H9 (cell line): ENCODE results near the gene DAGLB. TPM values are rescaled to one million over a fixed set of nuclear protein-coding genes. Genes with fewer than 3 reads are reported as not detected.
"Not testable (repeated sequence)": the region's sequence is repeated elsewhere in the genome, so short reads cannot be mapped to it uniquely, and the experiment has no call there.

Source experiments
- DNase-seq: peaks from one replicate; pipeline ENCODE4 v3.0.0-alpha.2; 2017
- H2AFZ ChIP-seq: one replicate; pipeline ENCODE4 v1.6.1; 2013; ENCODE audit warnings: mild to moderate bottlenecking, low read length, control low read depth, moderate library complexity
- H2AK5ac ChIP-seq: 2 replicates; pipeline ENCODE4 v1.6.1; 2013; ENCODE audit warnings: low read length, control low read depth, mixed read lengths; ENCODE audit not compliant: insufficient read length
- H2BK120ac ChIP-seq: one replicate; pipeline ENCODE4 v1.6.1; 2013; ENCODE audit warnings: low read depth, mild to moderate bottlenecking, low read length, control low read depth, inconsistent platforms; ENCODE audit not compliant: poor library complexity, severe bottlenecking
- H2BK12ac ChIP-seq: 2 replicates; pipeline ENCODE4 v1.6.1; 2013; ENCODE audit warnings: low read length, control low read depth, mixed read lengths, low read depth; ENCODE audit not compliant: insufficient read length
- H2BK15ac ChIP-seq: 2 replicates; pipeline ENCODE4 v1.6.1; 2013; ENCODE audit warnings: low read depth, low read length, control low read depth
- H2BK20ac ChIP-seq: one replicate; pipeline ENCODE4 v1.6.1; 2013; ENCODE audit warnings: low read depth, mild to moderate bottlenecking, low read length, control low read depth, inconsistent platforms; ENCODE audit not compliant: poor library complexity, severe bottlenecking
- H2BK5ac ChIP-seq: 2 replicates; pipeline ENCODE4 v1.6.1; 2013; ENCODE audit warnings: low read length, control low read depth, mixed read lengths; ENCODE audit not compliant: insufficient read length
- H3K14ac ChIP-seq: 2 replicates; pipeline ENCODE4 v1.6.1; 2013; ENCODE audit warnings: low read length, control low read depth; ENCODE audit not compliant: insufficient read depth
- H3K18ac ChIP-seq: 2 replicates; pipeline ENCODE4 v1.6.1; 2013; ENCODE audit warnings: low read depth, mild to moderate bottlenecking, mixed read lengths, low read length, control low read depth; ENCODE audit not compliant: insufficient read length
- H3K23ac ChIP-seq: 2 replicates; pipeline ENCODE4 v1.6.1; 2013; ENCODE audit warnings: low read length, control low read depth, mixed read lengths, low read depth; ENCODE audit not compliant: insufficient read length
- H3K23me2 ChIP-seq: 2 replicates; pipeline ENCODE4 v1.6.1; 2013; ENCODE audit warnings: low read depth, mild to moderate bottlenecking, mixed read lengths, low read length, control low read depth; ENCODE audit not compliant: insufficient read length, poor library complexity, severe bottlenecking
- H3K27ac ChIP-seq: 2 replicates; pipeline ENCODE4 v1.5.1; 2013; ENCODE audit warnings: low read length, control low read depth, mixed read lengths, low read depth; ENCODE audit not compliant: insufficient read length
- H3K27me3 ChIP-seq: 2 replicates; pipeline ENCODE4 v1.6.1; 2013; ENCODE audit warnings: low read length, control low read depth, inconsistent platforms; ENCODE audit not compliant: insufficient read depth
- H3K4ac ChIP-seq: 2 replicates; pipeline ENCODE4 v1.6.1; 2013; ENCODE audit warnings: low read depth, mild to moderate bottlenecking, control low read depth, inconsistent platforms, low read length, moderate library complexity
- H3K4me1 ChIP-seq: 2 replicates; pipeline ENCODE4 v1.6.1; 2013; ENCODE audit warnings: low read length, control low read depth, inconsistent platforms; ENCODE audit not compliant: insufficient read depth
- H3K4me2 ChIP-seq: 2 replicates; pipeline ENCODE4 v1.6.1; 2013; ENCODE audit warnings: low read length, control low read depth, mixed read lengths; ENCODE audit not compliant: insufficient read length, insufficient read depth
- H3K56ac ChIP-seq: 2 replicates; pipeline ENCODE4 v1.6.1; 2013; ENCODE audit warnings: low read depth, mild to moderate bottlenecking, mixed read lengths, low read length, control low read depth; ENCODE audit not compliant: insufficient read length
- H3K79me1 ChIP-seq: 2 replicates; pipeline ENCODE4 v1.6.1; 2013; ENCODE audit warnings: low read depth, mild to moderate bottlenecking, moderate library complexity, low read length, control low read depth, inconsistent platforms; ENCODE audit not compliant: insufficient read depth, poor library complexity, severe bottlenecking
- H3K79me2 ChIP-seq: 2 replicates; pipeline ENCODE4 v1.6.1; 2013; ENCODE audit warnings: low read length, control low read depth, inconsistent platforms; ENCODE audit not compliant: insufficient read depth
- H3K9ac ChIP-seq: 2 replicates; pipeline ENCODE4 v1.6.1; 2013; ENCODE audit warnings: low read length, control low read depth, mixed read lengths; ENCODE audit not compliant: insufficient read length; ENCODE audit errors: extremely low read depth
- H3K9me3 ChIP-seq: one replicate; pipeline ENCODE4 v1.6.1; 2013; ENCODE audit warnings: low read depth, low read length, inconsistent platforms; ENCODE audit not compliant: control insufficient read depth
- H3T11ph ChIP-seq: one replicate; pipeline ENCODE4 v1.6.1; 2013; ENCODE audit warnings: mild to moderate bottlenecking, low read length, control low read depth, inconsistent platforms
- H4K20me1 ChIP-seq: one replicate; pipeline ENCODE4 v1.6.1; 2013; ENCODE audit not compliant: control insufficient read depth, insufficient read length, insufficient read depth
- H4K5ac ChIP-seq: 2 replicates; pipeline ENCODE4 v1.6.1; 2013; ENCODE audit warnings: low read depth, mild to moderate bottlenecking, mixed read lengths, low read length, control low read depth; ENCODE audit not compliant: insufficient read length
- H4K8ac ChIP-seq: replicated peaks from 2 replicates; pipeline ENCODE4 v1.6.1; 2013; ENCODE audit warnings: low read length, control low read depth, mixed read lengths, low read depth; ENCODE audit not compliant: insufficient read length
- H4K91ac ChIP-seq: 2 replicates; pipeline ENCODE4 v1.6.1; 2013; ENCODE audit warnings: low read depth, mild to moderate bottlenecking, moderate library complexity, mixed read lengths, low read length, control low read depth; ENCODE audit not compliant: insufficient read length
- H3K27ac Mint-ChIP-seq, 3 experiments: 2 replicates in 2 of 3; 3 replicates in 1 of 3; pipeline ENCODE4 v1.8.0; 2020 to 2021; ENCODE audit warnings: mixed read lengths in 3 of 3, mild to moderate bottlenecking in 1 of 3, moderate library complexity in 1 of 3
- H3K27me3 Mint-ChIP-seq: 2 replicates; pipeline ENCODE4 v1.8.0; 2021; ENCODE audit warnings: low read depth, mild to moderate bottlenecking, moderate library complexity, mixed read lengths
- H3K36me3 Mint-ChIP-seq, 3 experiments: 2 replicates in 2 of 3; 3 replicates in 1 of 3; pipeline ENCODE4 v1.8.0; 2020 to 2021; ENCODE audit warnings: low read depth in 3 of 3, mixed read lengths in 3 of 3; ENCODE audit not compliant: insufficient read depth in 1 of 3
- H3K4me1 Mint-ChIP-seq, 2 experiments: 2 replicates each; pipeline ENCODE4 v1.8.0; 2020; ENCODE audit warnings: mixed read lengths in 2 of 2
- H3K4me3 Mint-ChIP-seq, 2 experiments: 2 replicates in 1 of 2; 3 replicates in 1 of 2; pipeline ENCODE4 v1.8.0; 2020 to 2021; ENCODE audit warnings: mild to moderate bottlenecking in 2 of 2, mixed read lengths in 2 of 2, moderate library complexity in 1 of 2
- H3K9me3 Mint-ChIP-seq, 2 experiments: 2 replicates in 1 of 2; 3 replicates in 1 of 2; pipeline ENCODE4 v1.8.0; 2020; ENCODE audit warnings: mild to moderate bottlenecking in 2 of 2, mixed read lengths in 2 of 2, moderate library complexity in 1 of 2
- WGBS: extraction: QIAGEN DNeasy Blood & Tissue Kit; methylation state at CpG from one replicate; pipeline ENCODE4 v1.1.7; 2013; ENCODE audit warnings: missing lambda C conversion rate, low lambda C conversion rate, mixed read lengths; ENCODE audit not compliant: insufficient read length; ENCODE audit errors: extremely low coverage; 5-methylcytosine and 5-hydroxymethylcytosine counted together
- total RNA-seq: library from RNA; stranded (reverse); gene quantifications from 2 replicates; pipeline ENCODE4 v1.2.1, GENCODE V29; 2021
- TF ChIP-seq, protein P1 (sequence below): fragments of 200-600 bp; sonication (generic); conservative IDR thresholded peaks from 3 replicates; pipeline ENCODE4 v1.8.0; 2021; ENCODE audit warnings: antibody characterized with exemption, mild to moderate bottlenecking

Gene DAGLB
- total RNA-seq, 1 experiment from 2014 or later, result 46.4 TPM

DNA sequence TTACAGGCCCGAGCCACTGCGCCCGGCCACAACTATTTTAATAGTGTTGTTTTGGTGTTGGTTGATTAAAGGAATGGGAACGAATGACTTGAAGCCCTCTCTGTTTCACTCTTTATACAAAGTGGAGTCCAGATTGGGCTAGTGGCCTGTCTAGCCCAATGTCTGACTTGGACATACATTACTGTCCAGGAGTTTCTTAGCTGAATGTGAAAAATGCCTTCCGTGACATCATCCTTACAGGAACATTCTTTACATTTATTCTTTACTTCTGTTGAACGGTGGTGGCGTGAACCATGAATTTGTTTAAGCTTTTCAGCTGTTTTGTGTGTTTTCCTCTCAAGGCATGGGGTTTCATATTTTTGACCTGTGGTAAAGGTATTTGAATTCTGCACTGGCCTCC, 67.9 kb downstream of the DAGLB start:
- Mint-ChIP-seq H3K27me3 (no peaks in the 10 kb centered on the region), H3K36me3 (peaks cover 9 to 31% (median 26%) of the 10 kb centered on the region in 3 experiments; a peak in 6 of 7 replicates), H3K4me3 (no peak overlapping the region), H3K4me1 (peaks cover 47 to 51% of the 10 kb centered on the region in 2 experiments), H3K9me3 (0 out of 5 replicates have a peak, but pooled peaks cover 0 to 3% of the 10 kb centered on the region in 2 experiments), H3K27ac (peak overlapping the region in 1 of 3 experiments; percentile 61; a peak in 2 of 7 replicates)
- Histone ChIP-seq H3K27ac (no peak overlapping the region), H3K4me2 (no peak overlapping the region), H3K56ac (no peak overlapping the region), H2AFZ (no peak overlapping the region), H3K4ac (no peak overlapping the region), H3K79me2 (peaks cover 86% of the 10 kb centered on the region), H3K14ac (no peak overlapping the region), H4K20me1 (no peaks in the 10 kb centered on the region), H2AK5ac (no peak overlapping the region), H3K27me3 (no peaks in the 10 kb centered on the region), H2BK12ac (no peak overlapping the region), H2BK120ac (no peak overlapping the region), H2BK15ac (no peak overlapping the region), H3K18ac (no peak overlapping the region), H3K23ac (no peak overlapping the region), H2BK20ac (no peak overlapping the region), H3K9me3 (no peaks in the 10 kb centered on the region), H4K5ac (no peak overlapping the region), H3K23me2 (peaks cover 7% of the 10 kb centered on the region), H4K8ac (no peak overlapping the region), H4K91ac (no peak overlapping the region), H3K79me1 (peaks cover 3% of the 10 kb centered on the region), H2BK5ac (no peak overlapping the region), H3K4me1 (peaks cover 4% of the 10 kb centered on the region; the same call in 1 of the 2 replicates), H3K9ac (no peak overlapping the region), H3T11ph (no peak overlapping the region)
- no peak for DNase-seq
- TF ChIP-seq, protein P1, sequence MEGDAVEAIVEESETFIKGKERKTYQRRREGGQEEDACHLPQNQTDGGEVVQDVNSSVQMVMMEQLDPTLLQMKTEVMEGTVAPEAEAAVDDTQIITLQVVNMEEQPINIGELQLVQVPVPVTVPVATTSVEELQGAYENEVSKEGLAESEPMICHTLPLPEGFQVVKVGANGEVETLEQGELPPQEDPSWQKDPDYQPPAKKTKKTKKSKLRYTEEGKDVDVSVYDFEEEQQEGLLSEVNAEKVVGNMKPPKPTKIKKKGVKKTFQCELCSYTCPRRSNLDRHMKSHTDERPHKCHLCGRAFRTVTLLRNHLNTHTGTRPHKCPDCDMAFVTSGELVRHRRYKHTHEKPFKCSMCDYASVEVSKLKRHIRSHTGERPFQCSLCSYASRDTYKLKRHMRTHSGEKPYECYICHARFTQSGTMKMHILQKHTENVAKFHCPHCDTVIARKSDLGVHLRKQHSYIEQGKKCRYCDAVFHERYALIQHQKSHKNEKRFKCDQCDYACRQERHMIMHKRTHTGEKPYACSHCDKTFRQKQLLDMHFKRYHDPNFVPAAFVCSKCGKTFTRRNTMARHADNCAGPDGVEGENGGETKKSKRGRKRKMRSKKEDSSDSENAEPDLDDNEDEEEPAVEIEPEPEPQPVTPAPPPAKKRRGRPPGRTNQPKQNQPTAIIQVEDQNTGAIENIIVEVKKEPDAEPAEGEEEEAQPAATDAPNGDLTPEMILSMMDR, result no peak
- WGBS, result no CpG with 5 or more reads among the region's 7 CpGs

DNA sequence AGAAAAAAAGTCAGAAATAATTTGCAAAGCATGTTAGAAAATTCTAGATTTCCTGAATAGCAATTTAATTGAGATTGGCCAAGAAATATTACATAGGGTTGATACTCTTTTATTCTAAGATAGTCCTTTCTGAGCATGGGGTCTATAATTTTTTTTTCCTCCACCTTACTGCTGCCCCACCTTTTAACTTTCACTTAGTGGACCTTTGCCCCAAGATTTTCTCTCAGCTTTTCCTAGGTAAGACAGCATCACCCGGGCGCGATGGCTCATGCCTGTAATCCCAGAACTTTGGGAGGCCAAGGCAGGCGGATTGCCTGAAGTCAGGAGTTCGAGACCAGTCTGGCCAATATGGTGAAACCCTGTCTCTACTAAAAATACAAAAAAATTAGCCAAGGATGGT, 69.2 kb downstream of the DAGLB start:
- DNase-seq, H2AFZ ChIP-seq, H3K4me3 Mint-ChIP-seq, H3K23ac ChIP-seq, H3K56ac ChIP-seq, H4K20me1 ChIP-seq, H3K79me1 ChIP-seq, H2BK120ac ChIP-seq, H3T11ph ChIP-seq, H3K14ac ChIP-seq, H4K91ac ChIP-seq, H3K4me1 ChIP-seq, H3K9ac ChIP-seq, H3K4me2 ChIP-seq, H2BK20ac ChIP-seq, H2BK15ac ChIP-seq, H3K27me3 Mint-ChIP-seq, H3K18ac ChIP-seq, H2BK5ac ChIP-seq, H2BK12ac ChIP-seq, H4K8ac ChIP-seq, H3K9me3 Mint-ChIP-seq, H3K27ac ChIP-seq, H4K5ac ChIP-seq, H3K9me3 ChIP-seq, H3K27me3 ChIP-seq, H2AK5ac ChIP-seq, H3K4ac ChIP-seq, H3K23me2 ChIP-seq: not testable (repeated sequence)
- H3K27ac Mint-ChIP-seq, result peak overlapping the region in 1 of 3 experiments; percentile 14; a peak in 1 of 7 replicates
- peaks cover 77% of the 10 kb centered on the region for H3K79me2 ChIP-seq
- peaks cover 38 to 42% of the 10 kb centered on the region in 2 experiments for H3K4me1 Mint-ChIP-seq
- peaks cover 9 to 31% (median 26%) of the 10 kb centered on the region in 3 experiments; a peak in 6 of 7 replicates for H3K36me3 Mint-ChIP-seq
- WGBS, result no CpG with 5 or more reads among the region's 5 CpGs
